Astrocyte (in vitro differentiated cells and primary cell): ENCODE measurements around the gene KY. TPM values are rescaled to one million over a fixed set of nuclear protein-coding genes. Genes with fewer than 3 reads are reported as not detected.

Experiments
- DNase-seq: peaks from one replicate; pipeline ENCODE4 v3.0.0-alpha.2; 2010; ENCODE audit warnings: low read depth
- FAIRE-seq: peaks from 2 replicates; lab custom pipeline; 2011; peaks lifted over from hg19 to GRCh38; lab: Jason Lieb, UNC
- H2AFZ ChIP-seq: 2 replicates; pipeline ENCODE4 v1.6.0; 2012; ENCODE audit warnings: low read depth, low read length, inconsistent platforms
- H3K27ac ChIP-seq: 2 replicates; pipeline ENCODE4 v1.5.1; 2011; ENCODE audit warnings: low read depth, low read length, inconsistent platforms
- H3K27me3 ChIP-seq: 2 replicates; pipeline ENCODE4 v1.6.0; 2011; ENCODE audit warnings: low read length, inconsistent platforms; ENCODE audit not compliant: insufficient read depth
- H3K36me3 ChIP-seq: 2 replicates; pipeline ENCODE4 v1.5.1; 2011; ENCODE audit warnings: low read length, inconsistent platforms; ENCODE audit not compliant: insufficient read depth
- H3K4me1 ChIP-seq: 2 replicates; pipeline ENCODE4 v1.5.1; 2011; ENCODE audit warnings: low read length, inconsistent platforms; ENCODE audit not compliant: insufficient read depth
- H3K4me2 ChIP-seq: 2 replicates; pipeline ENCODE4 v1.6.0; 2012; ENCODE audit warnings: low read length, inconsistent platforms
- H3K4me3 ChIP-seq: 2 replicates; pipeline ENCODE4 v1.5.1; 2011; ENCODE audit warnings: low read depth, mild to moderate bottlenecking, low read length, inconsistent platforms; ENCODE audit not compliant: insufficient read depth
- H3K79me2 ChIP-seq: 2 replicates; pipeline ENCODE4 v1.6.0; 2012; ENCODE audit warnings: mild to moderate bottlenecking, low read length, inconsistent platforms; ENCODE audit not compliant: insufficient read depth
- H3K9ac ChIP-seq: 2 replicates; pipeline ENCODE4 v1.6.0; 2012; ENCODE audit warnings: mild to moderate bottlenecking, low read length, inconsistent platforms
- H3K9me3 ChIP-seq: 2 replicates; pipeline ENCODE4 v1.5.1; 2012; ENCODE audit warnings: low read depth, mild to moderate bottlenecking, low read length, inconsistent platforms; ENCODE audit not compliant: insufficient read depth
- H4K20me1 ChIP-seq: 2 replicates; pipeline ENCODE4 v1.6.0; 2012; ENCODE audit warnings: low read length, inconsistent platforms; ENCODE audit not compliant: insufficient read depth
- H3K27ac Mint-ChIP-seq: one replicate; pipeline ENCODE4 v1.8.0; 2021; ENCODE audit warnings: mild to moderate bottlenecking, mixed read lengths; ENCODE audit not compliant: unreplicated experiment
- H3K27me3 Mint-ChIP-seq: one replicate; pipeline ENCODE4 v1.8.0; 2021; ENCODE audit warnings: low read depth, mixed read lengths; ENCODE audit not compliant: unreplicated experiment
- H3K36me3 Mint-ChIP-seq: one replicate; pipeline ENCODE4 v1.8.0; 2021; ENCODE audit warnings: low read depth, mixed read lengths; ENCODE audit not compliant: unreplicated experiment
- H3K4me1 Mint-ChIP-seq: one replicate; pipeline ENCODE4 v1.8.0; 2021; ENCODE audit warnings: low read depth, mixed read lengths; ENCODE audit not compliant: unreplicated experiment
- H3K4me3 Mint-ChIP-seq: one replicate; pipeline ENCODE4 v1.8.0; 2021; ENCODE audit warnings: mild to moderate bottlenecking, moderate library complexity, mixed read lengths; ENCODE audit not compliant: unreplicated experiment
- H3K9me3 Mint-ChIP-seq: one replicate; pipeline ENCODE4 v1.8.0; 2021; ENCODE audit warnings: mild to moderate bottlenecking, mixed read lengths; ENCODE audit not compliant: unreplicated experiment
- EZH2 ChIP-seq: IDR thresholded peaks from 2 replicates; pipeline ENCODE4 v1.6.1; 2012; ENCODE audit warnings: mild to moderate bottlenecking, low read length, inconsistent platforms; ENCODE audit not compliant: insufficient read depth
- total RNA-seq: library from RNA; stranded (reverse); gene quantifications from 2 replicates; pipeline ENCODE4 v1.2.1, GENCODE V29; 2021
- TF ChIP-seq, protein P1 (sequence below): IDR thresholded peaks from 2 replicates; pipeline ENCODE4 v1.5.1; 2011; ENCODE audit warnings: low read depth, mild to moderate bottlenecking, inconsistent platforms, low read length, moderate library complexity; ENCODE audit not compliant: insufficient read depth

The KY gene
- total RNA-seq, 1 donor from 2014 or later, result 0.11 TPM

DNA sequence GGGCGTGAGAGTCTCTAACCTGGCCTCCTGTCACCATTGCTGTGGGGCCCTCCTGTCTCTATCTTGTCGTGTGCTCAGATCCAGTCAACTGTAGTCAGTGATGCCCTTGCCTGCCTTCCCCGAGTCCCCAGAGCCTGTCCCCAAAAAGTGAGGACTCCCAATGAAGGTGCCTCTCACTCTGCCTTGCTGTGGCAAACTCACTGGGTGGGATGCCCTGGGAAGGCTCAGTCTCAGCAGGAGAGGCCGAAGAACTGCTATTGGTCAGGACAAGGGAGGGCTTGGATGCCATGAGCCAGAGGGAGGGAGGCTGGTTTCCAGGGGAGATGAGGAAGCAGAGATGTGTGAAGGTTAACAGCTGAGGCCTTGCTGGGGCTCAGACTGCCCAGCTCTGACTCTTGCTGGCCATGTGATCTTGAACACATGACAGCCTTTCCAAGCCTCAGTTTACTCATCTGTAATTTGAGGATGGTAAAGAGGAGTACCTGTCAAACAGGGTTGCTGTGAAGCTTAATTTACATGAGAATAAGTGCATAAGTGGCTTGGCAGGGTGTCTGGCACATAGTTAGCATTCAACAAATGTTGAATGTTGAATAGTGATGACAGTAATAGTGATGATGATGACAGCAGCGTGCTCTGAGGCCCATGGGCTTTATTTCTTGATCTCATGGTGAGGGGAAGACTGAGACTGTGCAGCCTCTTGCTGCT lies 8.2 kb downstream of the KY start:
- Histone ChIP-seq H3K9ac (no peak overlapping the region), H2AFZ (no peak overlapping the region), H3K27ac (no peak overlapping the region), H3K4me1 (no peaks in the 10 kb centered on the region), H4K20me1 (no peaks in the 10 kb centered on the region), H3K4me3 (no peak overlapping the region), H3K79me2 (no peaks in the 10 kb centered on the region), H3K27me3 (no peaks in the 10 kb centered on the region), H3K9me3 (no peaks in the 10 kb centered on the region), H3K36me3 (no peaks in the 10 kb centered on the region), H3K4me2 (no peak overlapping the region)
- H3K4me3 Mint-ChIP-seq, result no peak overlapping the region
- TF ChIP-seq, protein P1, sequence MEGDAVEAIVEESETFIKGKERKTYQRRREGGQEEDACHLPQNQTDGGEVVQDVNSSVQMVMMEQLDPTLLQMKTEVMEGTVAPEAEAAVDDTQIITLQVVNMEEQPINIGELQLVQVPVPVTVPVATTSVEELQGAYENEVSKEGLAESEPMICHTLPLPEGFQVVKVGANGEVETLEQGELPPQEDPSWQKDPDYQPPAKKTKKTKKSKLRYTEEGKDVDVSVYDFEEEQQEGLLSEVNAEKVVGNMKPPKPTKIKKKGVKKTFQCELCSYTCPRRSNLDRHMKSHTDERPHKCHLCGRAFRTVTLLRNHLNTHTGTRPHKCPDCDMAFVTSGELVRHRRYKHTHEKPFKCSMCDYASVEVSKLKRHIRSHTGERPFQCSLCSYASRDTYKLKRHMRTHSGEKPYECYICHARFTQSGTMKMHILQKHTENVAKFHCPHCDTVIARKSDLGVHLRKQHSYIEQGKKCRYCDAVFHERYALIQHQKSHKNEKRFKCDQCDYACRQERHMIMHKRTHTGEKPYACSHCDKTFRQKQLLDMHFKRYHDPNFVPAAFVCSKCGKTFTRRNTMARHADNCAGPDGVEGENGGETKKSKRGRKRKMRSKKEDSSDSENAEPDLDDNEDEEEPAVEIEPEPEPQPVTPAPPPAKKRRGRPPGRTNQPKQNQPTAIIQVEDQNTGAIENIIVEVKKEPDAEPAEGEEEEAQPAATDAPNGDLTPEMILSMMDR, result no peak
- no peak for TF ChIP-seq EZH2
- no peak for DNase-seq
- H3K9me3 Mint-ChIP-seq, result no peaks in the 10 kb centered on the region
- H3K27me3 Mint-ChIP-seq, result peaks cover 33% of the 10 kb centered on the region
- H3K27ac Mint-ChIP-seq, result no peak overlapping the region
- no peaks in the 10 kb centered on the region for H3K36me3 Mint-ChIP-seq
- no peak for FAIRE-seq
- no peaks in the 10 kb centered on the region for H3K4me1 Mint-ChIP-seq

DNA sequence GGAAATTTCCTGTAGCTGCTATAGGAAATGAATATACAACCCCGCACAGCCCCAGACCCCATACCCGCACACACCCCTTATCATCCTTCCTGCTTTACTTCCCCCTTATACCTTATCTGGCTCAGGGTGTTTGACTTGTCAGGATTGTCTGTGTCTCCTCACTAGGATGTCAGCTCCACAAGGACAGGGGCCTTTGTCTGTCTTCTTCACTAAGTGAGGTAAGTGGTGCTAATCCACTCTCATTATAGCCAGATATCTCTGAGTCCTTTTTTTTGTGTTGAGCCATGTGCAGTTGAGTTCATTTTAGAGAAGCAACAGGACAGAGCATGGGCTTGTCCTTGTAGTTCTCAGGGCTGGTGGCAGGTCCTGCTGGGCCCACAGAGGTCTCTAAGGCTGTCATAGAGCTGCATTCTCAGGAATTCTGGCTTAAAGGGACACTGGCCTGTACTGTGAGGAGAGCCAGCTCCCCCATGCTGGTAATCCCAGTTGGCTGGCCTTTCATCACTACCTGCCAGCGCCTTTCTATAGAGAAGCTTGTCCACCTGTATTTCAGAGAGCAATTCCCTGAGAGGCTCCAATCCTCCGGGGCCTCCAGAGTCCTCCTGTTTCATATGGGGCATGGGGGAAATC lies 9.0 kb downstream of the KY start:
- no peak overlapping the region for H3K4me2 ChIP-seq

More for the DNA sequence above, 9.0 kb downstream of the KY start:
- Mint-ChIP-seq H3K9me3 (no peaks in the 10 kb centered on the region), H3K4me3 (no peak overlapping the region), H3K4me1 (no peaks in the 10 kb centered on the region), H3K36me3 (no peaks in the 10 kb centered on the region), H3K27me3 (peaks cover 28% of the 10 kb centered on the region), H3K27ac (no peak overlapping the region)
- H3K27ac ChIP-seq, result no peak overlapping the region
- no peak overlapping the region for H3K4me3 ChIP-seq
- H3K4me1 ChIP-seq, result no peaks in the 10 kb centered on the region
- H3K79me2 ChIP-seq, result no peaks in the 10 kb centered on the region
- no peaks in the 10 kb centered on the region for H3K36me3 ChIP-seq
- no peak for TF ChIP-seq EZH2
- TF ChIP-seq, protein P1, result no peak
- H3K9me3 ChIP-seq, result no peaks in the 10 kb centered on the region
- no peak overlapping the region for H2AFZ ChIP-seq
- H3K27me3 ChIP-seq, result no peaks in the 10 kb centered on the region
- H4K20me1 ChIP-seq, result no peaks in the 10 kb centered on the region
- FAIRE-seq (no peak), DNase-seq (no peak)
- no peak overlapping the region for H3K9ac ChIP-seq
